Caco-2 (cell line): ENCODE measurements around the gene TCERG1L. TPM values are rescaled to one million over a fixed set of nuclear protein-coding genes. Genes with fewer than 3 reads are reported as not detected.

Source experiments
- BruUV-seq: library from RNA; stranded (reverse); fragments of 400-500 nt; replicated peaks from 2 replicates; lab custom pipeline; 2021; lab: Mats Ljungman, UMichigan
- CTCF ChIA-PET: fragments of 300-600 bp; sonication (Branson Sonifier 250); formaldehyde crosslinking; loops from one replicate; lab custom pipeline; 2022; ENCODE audit warnings: antibody characterized with exemption; lab: Charles Lee
- POLR2A ChIA-PET: fragments of 300-600 bp; sonication (Branson Sonifier 250); formaldehyde crosslinking; loops from one replicate; lab custom pipeline; 2022; ENCODE audit warnings: antibody characterized with exemption; lab: Charles Lee
- DNase-seq, 2 experiments: peaks; one replicate each; pipeline versions ENCODE4 v3.0.0 to v3.0.0-alpha.2; 2020 to 2022
- H3K27me3 ChIP-seq: replicated peaks from 2 replicates; pipeline ENCODE4 v1.6.0; 2011; ENCODE audit warnings: low read length; ENCODE audit not compliant: control insufficient read depth, insufficient read depth
- H3K36me3 ChIP-seq: 2 replicates; pipeline ENCODE4 v1.5.1; 2011; ENCODE audit warnings: low read length; ENCODE audit not compliant: control insufficient read depth, insufficient read depth
- H3K4me1 ChIP-seq: fragments of 250-450 bp; sonication (Bioruptor Pico); 2 replicates; pipeline ENCODE4 v1.5.1; 2020; ENCODE audit warnings: mild to moderate bottlenecking
- H3K4me3 ChIP-seq: 2 replicates; pipeline ENCODE4 v1.5.1; 2011; ENCODE audit warnings: low read depth, mild to moderate bottlenecking, control low read depth, low read length
- H3K9me3 ChIP-seq: fragments of 250-450 bp; sonication (Bioruptor Pico); 2 replicates; pipeline ENCODE4 v1.5.1; 2020; ENCODE audit warnings: mild to moderate bottlenecking, moderate library complexity
- H3K27ac Mint-ChIP-seq: one replicate; pipeline ENCODE4 v1.8.0; 2022; ENCODE audit warnings: mixed read lengths; ENCODE audit not compliant: unreplicated experiment
- H3K27me3 Mint-ChIP-seq: one replicate; pipeline ENCODE4 v1.8.0; 2022; ENCODE audit warnings: mixed read lengths; ENCODE audit not compliant: insufficient read depth, unreplicated experiment
- H3K36me3 Mint-ChIP-seq: one replicate; pipeline ENCODE4 v1.8.0; 2022; ENCODE audit warnings: mild to moderate bottlenecking, mixed read lengths; ENCODE audit not compliant: insufficient read depth, unreplicated experiment
- H3K4me1 Mint-ChIP-seq: one replicate; pipeline ENCODE4 v1.8.0; 2022; ENCODE audit warnings: low read depth, mixed read lengths; ENCODE audit not compliant: unreplicated experiment
- H3K4me3 Mint-ChIP-seq: one replicate; pipeline ENCODE4 v1.8.0; 2022; ENCODE audit warnings: mild to moderate bottlenecking, moderate library complexity, mixed read lengths; ENCODE audit not compliant: unreplicated experiment
- H3K9me3 Mint-ChIP-seq: one replicate; pipeline ENCODE4 v1.8.0; 2022; ENCODE audit warnings: mixed read lengths; ENCODE audit not compliant: unreplicated experiment
- CTCF ChIP-seq, 2 experiments: fragments of 200-600 bp in 1 of 2; IDR thresholded peaks; 1 replicate in 1 of 2; 2 replicates in 1 of 2; pipeline versions ENCODE4 v1.5.1 to v1.8.0; 2011 to 2022; ENCODE audit warnings: antibody characterized with exemption in 1 of 2, control low read depth in 1 of 2, inconsistent platforms in 1 of 2, low read depth in 1 of 2, low read length in 1 of 2, mild to moderate bottlenecking in 1 of 2, moderate library complexity in 1 of 2; ENCODE audit not compliant: insufficient read depth in 1 of 2, severe bottlenecking in 1 of 2, unreplicated experiment in 1 of 2
- intact Hi-C: fragments of 100-400 bp; cut with micrococcal nuclease; formaldehyde crosslinking; loops from one replicate; pipeline ENCODE4 v1.10.0; 2022; ENCODE audit not compliant: unreplicated experiment
- total RNA-seq: library from RNA; stranded (reverse); gene quantifications from 2 replicates; pipeline ENCODE4 v1.2.3, GENCODE V29; 2022

Gene TCERG1L
- total RNA-seq, 1 experiment from 2014 or later = not detected

- no peaks in the 10 kb centered on the region for H3K27me3 ChIP-seq
- POLR2A ChIA-PET = no interaction called here
- BruUV-seq = no TSS peak
Observed at GRCh38 chr10:131183546-131184045, 127.9 kb downstream of the TCERG1L start.

GRCh38 chr10:131181456-131181855, 130.1 kb downstream of the TCERG1L start:
- intact Hi-C loops = no loop called here
- Mint-ChIP-seq H3K27me3 (peaks cover 10% of the 10 kb centered on the region), H3K27ac (no peak overlapping the region), H3K9me3 (peaks cover 15% of the 10 kb centered on the region), H3K4me3 (no peak overlapping the region), H3K36me3 (no peaks in the 10 kb centered on the region), H3K4me1 (no peaks in the 10 kb centered on the region)
- no peak for DNase-seq
- no TSS peak for BruUV-seq
- POLR2A ChIA-PET = no interaction called here
- H3K9me3 ChIP-seq = no peaks in the 10 kb centered on the region
- CTCF ChIA-PET = no interaction called here
- TF ChIP-seq CTCF (IDR thresholded peaks at IDR 0.05; ENCODE audit: insufficient read depth in 1 of 2, low read depth in 1 of 2, low read length in 1 of 2, severe bottlenecking in 1 of 2, unreplicated experiment in 1 of 2) = no peak
- H3K4me3 ChIP-seq = no peak overlapping the region
- no peaks in the 10 kb centered on the region for H3K4me1 ChIP-seq
- no peaks in the 10 kb centered on the region for H3K27me3 ChIP-seq
- H3K36me3 ChIP-seq = no peaks in the 10 kb centered on the region

More at GRCh38 chr10:131183546-131184045, 127.9 kb downstream of the TCERG1L start:
- Histone ChIP-seq H3K4me1 (no peaks in the 10 kb centered on the region), H3K36me3 (no peaks in the 10 kb centered on the region), H3K4me3 (no peak overlapping the region), H3K9me3 (no peaks in the 10 kb centered on the region)
- H3K4me3 Mint-ChIP-seq = no peak overlapping the region
- no peak for DNase-seq
- H3K27ac Mint-ChIP-seq = no peak overlapping the region
- CTCF ChIA-PET = no interaction called here
- H3K9me3 Mint-ChIP-seq = peaks cover 15% of the 10 kb centered on the region
- H3K27me3 Mint-ChIP-seq = peaks cover 10% of the 10 kb centered on the region
- no peaks in the 10 kb centered on the region for H3K4me1 Mint-ChIP-seq
- TF ChIP-seq CTCF (IDR thresholded peaks at IDR 0.05; ENCODE audit: insufficient read depth in 1 of 2, low read depth in 1 of 2, low read length in 1 of 2, severe bottlenecking in 1 of 2, unreplicated experiment in 1 of 2) = no peak
- H3K36me3 Mint-ChIP-seq = no peaks in the 10 kb centered on the region
- intact Hi-C loops = no loop called here

- Mint-ChIP-seq H3K4me3 (no peak overlapping the region), H3K36me3 (no peaks in the 10 kb centered on the region), H3K27me3 (peaks cover 4% of the 10 kb centered on the region), H3K9me3 (peaks cover 10% of the 10 kb centered on the region), H3K27ac (no peak overlapping the region), H3K4me1 (no peaks in the 10 kb centered on the region)
- Histone ChIP-seq H3K27me3 (no peaks in the 10 kb centered on the region), H3K4me3 (no peak overlapping the region), H3K36me3 (no peaks in the 10 kb centered on the region), H3K4me1 (no peaks in the 10 kb centered on the region), H3K9me3 (no peaks in the 10 kb centered on the region)
- no peak for TF ChIP-seq CTCF (IDR thresholded peaks at IDR 0.05; ENCODE audit: insufficient read depth in 1 of 2, low read depth in 1 of 2, low read length in 1 of 2, severe bottlenecking in 1 of 2, unreplicated experiment in 1 of 2)
- CTCF ChIA-PET = no interaction called here
- DNase-seq = no peak
- intact Hi-C loops = no loop called here
- POLR2A ChIA-PET = no interaction called here
- BruUV-seq = no TSS peak
Observed at GRCh38 chr10:131180740-131181415, 130.6 kb downstream of the TCERG1L start.
